SK-N-SH treated with all-trans-retinoic acid at 6 μM for 48 hours (cell line): ENCODE data around the gene GPR137C.
A peak's percentile ranks its signal among the peaks of the same experiment; 100 is the strongest.

Source experiments
- ATAC-seq: fragments of 200-7000 bp; cut with Tn5 transposase; 3 replicates; pipeline ENCODE4 v1.9.1; 2020; ENCODE audit warnings: mild to moderate bottlenecking, moderate library complexity
- ARNTL ChIP-seq: fragments of 450-650 bp; formaldehyde crosslinking; IDR thresholded peaks from 2 replicates; pipeline ENCODE4 v1.5.0; 2020; ENCODE audit warnings: low read depth, mild to moderate bottlenecking, moderate library complexity, borderline replicate concordance
- BACH2 ChIP-seq: fragments of 250-450 bp; sonication (Bioruptor Pico); IDR thresholded peaks from 2 replicates; pipeline ENCODE4 v1.9.0; 2021; ENCODE audit warnings: mild to moderate bottlenecking, borderline replicate concordance
- CREB5 ChIP-seq: fragments of 250-450 bp; sonication (Bioruptor Pico); IDR thresholded peaks from 2 replicates; pipeline ENCODE4 v1.5.1; 2020; ENCODE audit warnings: low read depth, mild to moderate bottlenecking, moderate library complexity
- CSDC2 ChIP-seq: fragments of 250-450 bp; sonication (Bioruptor Pico); IDR thresholded peaks from 2 replicates; pipeline ENCODE4 v1.5.0; 2020; ENCODE audit warnings: mild to moderate bottlenecking, moderate library complexity
- ESRRG ChIP-seq: fragments of 250-450 bp; sonication (Bioruptor Pico); IDR thresholded peaks from 2 replicates; pipeline ENCODE4 v1.6.1; 2021; ENCODE audit warnings: mild to moderate bottlenecking
- GLIS3 ChIP-seq: fragments of 250-450 bp; sonication (Bioruptor Pico); IDR thresholded peaks from 2 replicates; pipeline ENCODE4 v1.5.0; 2020; ENCODE audit warnings: mild to moderate bottlenecking, moderate library complexity
- ISL1 ChIP-seq: fragments of 250-450 bp; sonication (Bioruptor Pico); IDR thresholded peaks from 2 replicates; pipeline ENCODE4 v2.1.2; 2022; ENCODE audit warnings: mild to moderate bottlenecking, moderate library complexity
- OSR1 ChIP-seq: fragments of 250-450 bp; sonication (Bioruptor Pico); IDR thresholded peaks from 2 replicates; pipeline ENCODE4 v1.8.0; 2022; ENCODE audit warnings: moderate library complexity, mild to moderate bottlenecking, inconsistent platforms
- PPARA ChIP-seq: fragments of 250-450 bp; sonication (Bioruptor Pico); IDR thresholded peaks from 2 replicates; pipeline ENCODE4 v1.5.0; 2020; ENCODE audit warnings: mild to moderate bottlenecking, borderline replicate concordance
- RARB ChIP-seq: fragments of 250-450 bp; sonication (Bioruptor Pico); IDR thresholded peaks from 2 replicates; pipeline ENCODE4 v1.8.0; 2021; ENCODE audit warnings: mild to moderate bottlenecking, moderate library complexity
- SNAI2 ChIP-seq: fragments of 250-450 bp; sonication (Bioruptor Pico); IDR thresholded peaks from 2 replicates; pipeline ENCODE4 v1.5.0; 2020; ENCODE audit warnings: mild to moderate bottlenecking, moderate library complexity
- TCF4 ChIP-seq: fragments of 250-450 bp; sonication (Bioruptor Pico); IDR thresholded peaks from 2 replicates; pipeline ENCODE4 v1.8.0; 2021; ENCODE audit warnings: mild to moderate bottlenecking, moderate library complexity, borderline replicate concordance
- TOX ChIP-seq: fragments of 250-450 bp; sonication (Bioruptor Pico); IDR thresholded peaks from 2 replicates; pipeline ENCODE4 v1.8.0; 2021; ENCODE audit warnings: mild to moderate bottlenecking, moderate library complexity, borderline replicate concordance
- TSHZ2 ChIP-seq: fragments of 250-450 bp; sonication (Bioruptor Pico); IDR thresholded peaks from 2 replicates; pipeline ENCODE4 v1.5.0; 2020; ENCODE audit warnings: mild to moderate bottlenecking, moderate library complexity
- ZC3H10 ChIP-seq: fragments of 250-450 bp; sonication (Bioruptor Pico); IDR thresholded peaks from 2 replicates; pipeline ENCODE4 v1.5.1; 2021; ENCODE audit warnings: mild to moderate bottlenecking, moderate library complexity
- ZFP3 ChIP-seq: fragments of 250-450 bp; sonication (Bioruptor Pico); IDR thresholded peaks from 2 replicates; pipeline ENCODE4 v1.5.0; 2020; ENCODE audit warnings: mild to moderate bottlenecking, moderate library complexity
- ZFP30 ChIP-seq: fragments of 450-650 bp; formaldehyde crosslinking; IDR thresholded peaks from 2 replicates; pipeline ENCODE4 v1.5.0; 2022; ENCODE audit warnings: mild to moderate bottlenecking, moderate library complexity
- ZNF565 ChIP-seq: fragments of 450-650 bp; formaldehyde crosslinking; conservative IDR thresholded peaks from 2 replicates; pipeline ENCODE4 v1.5.0; 2020; ENCODE audit warnings: low read depth, mild to moderate bottlenecking, moderate library complexity
- ZNF70 ChIP-seq: fragments of 450-650 bp; formaldehyde crosslinking; IDR thresholded peaks from 2 replicates; pipeline ENCODE4 v1.5.0; 2020; ENCODE audit warnings: mild to moderate bottlenecking, moderate library complexity
- ZNF8 ChIP-seq: fragments of 450-650 bp; formaldehyde crosslinking; IDR thresholded peaks from 2 replicates; pipeline ENCODE4 v1.5.0; 2020; ENCODE audit warnings: mild to moderate bottlenecking, moderate library complexity
- TF ChIP-seq, protein P1 (sequence below): fragments of 250-450 bp; sonication (Bioruptor Pico); IDR thresholded peaks from 2 replicates; pipeline ENCODE4 v1.5.1; 2021; ENCODE audit warnings: mild to moderate bottlenecking, moderate library complexity
- TF ChIP-seq, protein P2 (sequence below): fragments of 250-450 bp; sonication (Bioruptor Pico); IDR thresholded peaks from 2 replicates; pipeline ENCODE4 v1.8.0; 2021; ENCODE audit warnings: low read depth, mild to moderate bottlenecking, moderate library complexity, borderline replicate concordance
- TF ChIP-seq, protein P3 (sequence below): fragments of 250-450 bp; sonication (Bioruptor Pico); IDR thresholded peaks from 2 replicates; pipeline ENCODE4 v1.8.0; 2020; ENCODE audit warnings: mild to moderate bottlenecking, moderate library complexity, borderline replicate concordance

GPR137C gene

DNA sequence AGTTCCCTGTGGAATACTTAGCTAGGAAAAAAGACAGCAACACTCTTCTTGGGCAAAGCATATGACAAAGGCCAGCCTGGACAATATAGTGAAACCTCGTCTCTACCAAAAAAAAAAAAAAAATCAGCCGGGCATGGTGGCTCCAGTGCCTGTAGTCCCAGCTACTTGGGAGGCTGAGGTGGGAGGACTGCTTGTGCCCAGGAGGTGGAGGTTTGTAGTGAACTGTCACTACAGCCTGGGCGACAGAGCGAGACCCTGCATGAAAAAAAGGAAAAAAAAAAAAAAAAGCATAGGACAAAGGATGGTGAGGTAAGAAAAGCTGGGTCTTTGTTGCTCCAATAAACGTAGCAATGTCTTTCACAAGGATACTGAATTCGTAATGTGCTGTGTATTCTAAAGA, 1.4 kb upstream of the GPR137C start:
- no peak for ATAC-seq
- TF ChIP-seq OSR1 (CRISPR knock-in tag) (no peak), BACH2 (no peak), ZNF565 (CRISPR knock-in tag) (no peak)

DNA sequence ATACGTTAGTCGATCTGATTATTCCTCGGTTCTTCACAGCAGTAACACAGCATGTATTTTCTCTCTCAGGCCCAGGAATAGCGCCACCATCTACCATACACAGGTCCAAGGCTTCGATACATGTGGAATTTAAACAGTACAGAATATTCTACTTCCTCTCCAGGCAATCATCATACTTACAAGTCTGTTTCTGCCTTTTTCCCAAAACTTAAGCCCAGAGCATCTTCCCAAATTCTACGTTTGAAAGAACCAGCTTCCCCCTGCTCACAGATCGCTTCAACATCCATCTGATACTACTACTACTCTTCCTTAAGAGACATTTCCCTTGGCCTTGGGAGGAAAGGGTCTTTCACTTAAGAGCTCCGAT, 957 bp upstream of the GPR137C start:
- peak; percentile 60 for ATAC-seq
- no peak for TF ChIP-seq ZC3H10
- TF ChIP-seq CSDC2 (CRISPR knock-in tag): no peak
- no peak for TF ChIP-seq TOX (CRISPR knock-in tag)
- TF ChIP-seq RARB (CRISPR knock-in tag): no peak
- no peak for TF ChIP-seq ESRRG (CRISPR knock-in tag)
- no peak for TF ChIP-seq PPARA (CRISPR knock-in tag)
- no peak for TF ChIP-seq ZFP30 (CRISPR knock-in tag)
- TF ChIP-seq, protein P1, sequence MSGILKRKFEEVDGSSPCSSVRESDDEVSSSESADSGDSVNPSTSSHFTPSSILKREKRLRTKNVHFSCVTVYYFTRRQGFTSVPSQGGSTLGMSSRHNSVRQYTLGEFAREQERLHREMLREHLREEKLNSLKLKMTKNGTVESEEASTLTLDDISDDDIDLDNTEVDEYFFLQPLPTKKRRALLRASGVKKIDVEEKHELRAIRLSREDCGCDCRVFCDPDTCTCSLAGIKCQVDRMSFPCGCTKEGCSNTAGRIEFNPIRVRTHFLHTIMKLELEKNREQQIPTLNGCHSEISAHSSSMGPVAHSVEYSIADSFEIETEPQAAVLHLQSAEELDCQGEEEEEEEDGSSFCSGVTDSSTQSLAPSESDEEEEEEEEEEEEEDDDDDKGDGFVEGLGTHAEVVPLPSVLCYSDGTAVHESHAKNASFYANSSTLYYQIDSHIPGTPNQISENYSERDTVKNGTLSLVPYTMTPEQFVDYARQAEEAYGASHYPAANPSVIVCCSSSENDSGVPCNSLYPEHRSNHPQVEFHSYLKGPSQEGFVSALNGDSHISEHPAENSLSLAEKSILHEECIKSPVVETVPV: no peak
- TF ChIP-seq CREB5 (CRISPR knock-in tag): no peak
- no peak for TF ChIP-seq ZFP3
- no peak for TF ChIP-seq GLIS3 (CRISPR knock-in tag)
- no peak for TF ChIP-seq TCF4 (CRISPR knock-in tag)
- TF ChIP-seq, protein P2, sequence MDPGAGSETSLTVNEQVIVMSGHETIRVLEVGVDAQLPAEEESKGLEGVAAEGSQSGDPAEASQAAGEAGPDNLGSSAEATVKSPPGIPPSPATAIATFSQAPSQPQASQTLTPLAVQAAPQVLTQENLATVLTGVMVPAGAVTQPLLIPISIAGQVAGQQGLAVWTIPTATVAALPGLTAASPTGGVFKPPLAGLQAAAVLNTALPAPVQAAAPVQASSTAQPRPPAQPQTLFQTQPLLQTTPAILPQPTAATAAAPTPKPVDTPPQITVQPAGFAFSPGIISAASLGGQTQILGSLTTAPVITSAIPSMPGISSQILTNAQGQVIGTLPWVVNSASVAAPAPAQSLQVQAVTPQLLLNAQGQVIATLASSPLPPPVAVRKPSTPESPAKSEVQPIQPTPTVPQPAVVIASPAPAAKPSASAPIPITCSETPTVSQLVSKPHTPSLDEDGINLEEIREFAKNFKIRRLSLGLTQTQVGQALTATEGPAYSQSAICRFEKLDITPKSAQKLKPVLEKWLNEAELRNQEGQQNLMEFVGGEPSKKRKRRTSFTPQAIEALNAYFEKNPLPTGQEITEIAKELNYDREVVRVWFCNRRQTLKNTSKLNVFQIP: no peak
- TF ChIP-seq OSR1 (CRISPR knock-in tag): no peak
- TF ChIP-seq BACH2: no peak
- TF ChIP-seq, protein P3, sequence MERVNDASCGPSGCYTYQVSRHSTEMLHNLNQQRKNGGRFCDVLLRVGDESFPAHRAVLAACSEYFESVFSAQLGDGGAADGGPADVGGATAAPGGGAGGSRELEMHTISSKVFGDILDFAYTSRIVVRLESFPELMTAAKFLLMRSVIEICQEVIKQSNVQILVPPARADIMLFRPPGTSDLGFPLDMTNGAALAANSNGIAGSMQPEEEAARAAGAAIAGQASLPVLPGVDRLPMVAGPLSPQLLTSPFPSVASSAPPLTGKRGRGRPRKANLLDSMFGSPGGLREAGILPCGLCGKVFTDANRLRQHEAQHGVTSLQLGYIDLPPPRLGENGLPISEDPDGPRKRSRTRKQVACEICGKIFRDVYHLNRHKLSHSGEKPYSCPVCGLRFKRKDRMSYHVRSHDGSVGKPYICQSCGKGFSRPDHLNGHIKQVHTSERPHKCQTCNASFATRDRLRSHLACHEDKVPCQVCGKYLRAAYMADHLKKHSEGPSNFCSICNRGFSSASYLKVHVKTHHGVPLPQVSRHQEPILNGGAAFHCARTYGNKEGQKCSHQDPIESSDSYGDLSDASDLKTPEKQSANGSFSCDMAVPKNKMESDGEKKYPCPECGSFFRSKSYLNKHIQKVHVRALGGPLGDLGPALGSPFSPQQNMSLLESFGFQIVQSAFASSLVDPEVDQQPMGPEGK (CRISPR knock-in tag): no peak
- TF ChIP-seq SNAI2: no peak
- no peak for TF ChIP-seq ARNTL (CRISPR knock-in tag)
- no peak for TF ChIP-seq TSHZ2 (CRISPR knock-in tag)
- no peak for TF ChIP-seq ZNF70 (CRISPR knock-in tag)

GRCh38 chr14:52553002-52553670, 500 bp downstream of the GPR137C start:
- peak; percentile 10 for ATAC-seq
- no peak for TF ChIP-seq ISL1 (CRISPR knock-in tag)
- TF ChIP-seq ZNF8 (CRISPR knock-in tag): no peak
- TF ChIP-seq ZNF70 (CRISPR knock-in tag): no peak
- no peak for TF ChIP-seq PPARA (CRISPR knock-in tag)
- TF ChIP-seq, protein P2: no peak
- no peak for TF ChIP-seq GLIS3 (CRISPR knock-in tag)
- TF ChIP-seq ESRRG (CRISPR knock-in tag): no peak
- no peak for TF ChIP-seq ZC3H10
- TF ChIP-seq TCF4 (CRISPR knock-in tag): no peak
- TF ChIP-seq, protein P3 (CRISPR knock-in tag): no peak
